H1 (cell line): ENCODE data around the gene PREX1. TPM values are rescaled to one million over a fixed set of nuclear protein-coding genes. Genes with fewer than 3 reads are reported as not detected.

Source experiments
- polyA plus RNA-seq, 7 experiments: library from polyadenylated mRNA; depleted of rRNA in 3 of 7; stranded (reverse) in 5 of 7; unstranded in 2 of 7; fragments of >200 nt in 5 of 7; fragments of 200-250 nt in 2 of 7; gene quantifications; 1 replicate in 5 of 7; 2 replicates in 1 of 7; 4 replicates in 1 of 7; pipeline versions ENCODE4 v1.2.1 to v1.2.3, GENCODE V29; 2011 to 2013; ENCODE audit warnings: missing spikeins in 2 of 7, mixed read lengths in 2 of 7
- total RNA-seq: library from RNA; stranded (reverse); fragmentation: NEBNext Ultra II Directional; extraction: Animal tissue kit (Norgen Biotek cat#: 25700); gene quantifications from 2 replicates; pipeline ENCODE4 v1.2.1, GENCODE V29; 2021
- TF ChIP-seq, protein P1 (sequence below), 3 experiments: IDR thresholded peaks; 1 replicate in 2 of 3; 2 replicates in 1 of 3; pipeline versions ENCODE4 v1.5.1 to v1.6.1; 2011; ENCODE audit warnings: low read length in 3 of 3, mild to moderate bottlenecking in 3 of 3, inconsistent platforms in 2 of 3, low read depth in 1 of 3, moderate library complexity in 1 of 3; ENCODE audit not compliant: insufficient read depth in 1 of 3; ENCODE audit errors: control extremely low read depth in 1 of 3

The PREX1 gene
- total and polyA plus RNA-seq, 2 of the 8 experiments (the other 6 are each of a cell fraction or from before 2014, with no cell fraction given) = 10.7 to 12.8 TPM

- TF ChIP-seq, protein P1, sequence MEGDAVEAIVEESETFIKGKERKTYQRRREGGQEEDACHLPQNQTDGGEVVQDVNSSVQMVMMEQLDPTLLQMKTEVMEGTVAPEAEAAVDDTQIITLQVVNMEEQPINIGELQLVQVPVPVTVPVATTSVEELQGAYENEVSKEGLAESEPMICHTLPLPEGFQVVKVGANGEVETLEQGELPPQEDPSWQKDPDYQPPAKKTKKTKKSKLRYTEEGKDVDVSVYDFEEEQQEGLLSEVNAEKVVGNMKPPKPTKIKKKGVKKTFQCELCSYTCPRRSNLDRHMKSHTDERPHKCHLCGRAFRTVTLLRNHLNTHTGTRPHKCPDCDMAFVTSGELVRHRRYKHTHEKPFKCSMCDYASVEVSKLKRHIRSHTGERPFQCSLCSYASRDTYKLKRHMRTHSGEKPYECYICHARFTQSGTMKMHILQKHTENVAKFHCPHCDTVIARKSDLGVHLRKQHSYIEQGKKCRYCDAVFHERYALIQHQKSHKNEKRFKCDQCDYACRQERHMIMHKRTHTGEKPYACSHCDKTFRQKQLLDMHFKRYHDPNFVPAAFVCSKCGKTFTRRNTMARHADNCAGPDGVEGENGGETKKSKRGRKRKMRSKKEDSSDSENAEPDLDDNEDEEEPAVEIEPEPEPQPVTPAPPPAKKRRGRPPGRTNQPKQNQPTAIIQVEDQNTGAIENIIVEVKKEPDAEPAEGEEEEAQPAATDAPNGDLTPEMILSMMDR (IDR thresholded peaks at IDR 0.05; ENCODE audit: control extremely low read depth in 1 of 3, insufficient read depth in 1 of 3, low read depth in 1 of 3, low read length in 3 of 3) = no peak
Observed at GRCh38 chr20:48852609-48853008, 24.8 kb upstream of the PREX1 start (continued).
